SHP77 treated with DMSO at 0.1 percent for 48 hours (cell line): ENCODE measurements around the gene OR1E2.
"Not testable (repeated sequence)": the region's sequence is repeated elsewhere in the genome, so short reads cannot be mapped to it uniquely, and the experiment has no call there.

Source experiments
- DNase-seq: peaks from one replicate; lab custom pipeline; 2025; lab: John Stamatoyannopoulos, UW

Gene OR1E2, protein sequence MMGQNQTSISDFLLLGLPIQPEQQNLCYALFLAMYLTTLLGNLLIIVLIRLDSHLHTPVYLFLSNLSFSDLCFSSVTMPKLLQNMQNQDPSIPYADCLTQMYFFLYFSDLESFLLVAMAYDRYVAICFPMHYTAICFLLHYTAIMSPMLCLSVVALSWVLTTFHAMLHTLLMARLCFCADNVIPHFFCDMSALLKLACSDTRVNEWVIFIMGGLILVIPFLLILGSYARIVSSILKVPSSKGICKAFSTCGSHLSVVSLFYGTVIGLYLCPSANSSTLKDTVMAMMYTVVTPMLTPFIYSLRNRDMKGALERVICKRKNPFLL

DNA sequence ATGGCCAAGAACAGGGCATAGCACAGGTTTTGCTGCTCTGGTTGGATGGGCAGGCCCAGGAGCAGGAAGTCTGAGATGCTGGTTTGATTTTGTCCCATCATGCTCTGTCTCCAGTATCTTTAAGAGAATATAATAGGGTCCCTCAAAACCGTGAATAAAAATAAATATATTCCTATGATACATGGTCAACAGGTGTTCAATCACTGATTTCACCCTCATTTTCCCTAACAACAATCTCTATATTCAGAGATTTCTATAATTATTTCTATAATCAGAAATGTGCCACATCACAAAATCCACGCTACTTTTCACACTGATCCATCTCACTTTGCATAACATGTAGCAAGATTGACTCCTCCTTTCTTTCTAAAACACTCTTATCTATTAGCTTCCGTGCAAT lies at the start of gene OR1E2:
OR1E2 (minus strand) TSS at position 101 of the 400 bp plus-strand sequence; CDS start at position 101, 0 bp downstream.
- DNase-seq = no peak

DNA sequence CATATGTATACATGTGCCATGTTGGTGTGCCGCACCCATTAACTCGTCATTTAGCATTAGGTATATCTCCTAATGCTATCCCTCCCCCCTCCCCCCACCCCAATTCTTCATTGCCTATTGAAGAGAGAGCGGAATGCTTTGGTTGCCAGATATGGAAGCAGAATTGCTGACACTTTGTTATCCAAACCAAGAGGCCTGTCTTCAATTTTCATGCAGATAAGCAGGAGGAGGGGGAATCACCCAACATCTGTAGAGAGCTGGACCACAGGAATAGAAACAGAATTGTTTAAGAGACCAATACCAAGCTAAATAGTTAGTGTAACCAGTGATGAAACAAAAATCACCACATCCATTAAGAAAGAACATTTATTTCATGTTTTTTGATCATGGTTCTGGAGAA lies 49.2 kb upstream of the OR1E2 start:
- no peak for DNase-seq

DNA sequence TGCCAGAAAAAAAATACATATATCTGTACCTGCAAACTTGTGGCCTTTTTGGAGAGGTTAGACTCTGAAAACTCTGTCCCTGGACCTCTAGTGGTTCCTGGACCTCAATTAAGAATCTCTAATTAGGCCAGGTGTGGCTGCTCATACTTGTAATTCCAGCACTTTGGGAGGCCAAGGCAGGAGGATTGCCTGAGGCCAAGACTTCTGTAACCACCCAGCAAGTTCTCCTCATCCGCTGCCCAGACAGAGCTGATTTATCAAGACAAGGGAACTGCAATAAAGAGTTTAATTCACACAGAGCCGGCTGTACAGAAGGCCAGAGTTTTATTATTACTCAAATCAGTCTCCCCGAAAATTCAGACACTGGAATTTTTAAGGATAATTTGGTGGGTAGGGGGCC lies 46.3 kb upstream of the OR1E2 start:
- no peak for DNase-seq

DNA sequence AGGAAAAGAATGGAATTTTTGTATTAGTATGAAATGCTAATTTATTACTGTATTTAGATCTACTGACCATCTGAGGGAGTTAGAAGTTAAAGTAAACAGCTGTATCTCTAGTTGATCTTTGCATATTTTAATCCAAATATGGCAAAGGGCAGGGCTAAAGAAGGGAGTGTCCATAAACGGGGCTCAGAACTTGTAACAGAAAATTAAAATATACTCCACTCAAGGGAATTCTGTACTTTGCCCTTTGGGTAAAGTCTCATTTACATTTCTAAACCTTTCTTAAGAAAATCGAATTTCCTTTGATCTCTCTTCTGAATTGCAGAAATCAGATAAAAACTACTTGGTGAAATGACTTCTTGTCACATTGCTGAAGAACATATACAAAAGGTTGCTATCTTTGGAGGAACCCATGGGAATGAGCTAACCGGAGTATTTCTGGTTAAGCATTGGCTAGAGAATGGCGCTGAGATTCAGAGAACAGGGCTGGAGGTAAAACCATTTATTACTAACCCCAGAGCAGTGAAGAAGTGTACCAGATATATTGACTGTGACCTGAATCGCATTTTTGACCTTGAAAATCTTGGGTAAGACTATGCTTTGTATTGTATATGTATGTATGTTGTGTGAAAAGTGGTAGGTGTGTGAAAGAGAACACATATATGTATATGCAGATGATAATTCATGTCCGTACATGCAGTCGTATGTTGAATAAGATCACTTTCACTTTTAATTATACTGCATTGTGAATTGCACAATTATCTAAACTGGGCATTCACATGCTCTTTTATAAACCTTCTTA lies 42.4 kb upstream of the OR1E2 start, which contains the start of gene ASPA:
ASPA (plus strand) TSS at position 186 of the 799 bp plus-strand sequence; CDS start at position 349, 163 bp downstream.
- DNase-seq = no peak

DNA sequence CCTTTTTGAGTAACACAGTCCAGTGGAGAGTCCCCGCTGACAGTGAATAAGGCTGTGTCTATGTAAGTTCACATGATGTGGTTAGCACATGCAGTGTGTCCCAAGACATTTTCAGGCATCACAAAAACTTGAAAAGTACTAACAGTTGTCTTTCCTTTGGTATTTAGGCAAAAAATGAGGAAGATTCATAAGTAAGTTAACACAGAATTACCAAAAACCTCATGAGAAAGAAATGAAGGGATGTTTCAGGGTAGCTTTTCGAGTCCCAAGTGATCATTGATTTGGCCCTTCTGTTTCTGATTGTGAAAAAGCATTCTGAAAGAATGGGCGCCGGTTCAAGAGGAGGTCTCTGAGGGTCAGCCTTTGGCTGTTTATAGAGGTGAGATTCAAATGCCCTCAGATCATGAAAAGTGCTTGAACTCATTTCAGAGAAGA lies 41.6 kb upstream of the OR1E2 start:
- no peak for DNase-seq

DNA sequence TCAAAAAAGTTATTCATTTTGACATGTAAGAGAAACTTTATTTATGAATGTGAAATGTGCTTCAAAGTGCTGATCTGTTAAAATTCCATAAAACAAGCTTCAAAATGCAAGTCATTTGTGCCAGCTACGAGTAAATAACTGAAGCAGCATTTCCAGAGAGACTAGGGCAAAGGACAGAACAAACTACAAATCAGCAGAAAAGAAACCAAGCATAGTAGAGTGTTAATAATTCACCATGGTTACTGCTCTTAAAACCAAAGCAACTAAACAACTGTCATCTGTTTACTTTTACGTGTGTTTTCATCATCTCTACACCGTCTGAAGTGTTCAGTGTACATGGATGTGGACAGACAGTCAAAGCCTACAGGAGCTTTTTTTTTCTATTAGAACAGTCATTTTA lies 40.6 kb upstream of the OR1E2 start:
- no peak for DNase-seq

DNA sequence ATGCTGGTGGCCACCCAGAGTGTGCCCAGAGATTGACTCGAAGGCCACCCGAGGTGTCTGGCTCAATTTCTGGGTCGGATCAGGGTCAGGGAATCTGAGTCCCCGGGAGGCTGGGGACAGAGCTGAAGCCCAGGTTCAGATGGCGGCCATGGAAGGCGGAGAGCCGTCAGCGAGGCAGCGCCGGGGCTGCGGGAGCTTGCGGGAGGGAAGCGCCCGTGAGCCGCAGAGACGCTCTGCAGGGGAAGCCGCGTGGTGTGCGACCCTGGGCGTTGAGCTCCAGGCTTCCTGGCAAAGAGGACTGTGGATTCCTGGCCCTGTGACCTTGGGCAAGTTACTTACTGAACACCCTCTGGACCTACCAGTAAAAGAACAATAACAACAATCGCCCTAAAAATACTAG lies 38.5 kb upstream of the OR1E2 start:
- DNase-seq = no peak

DNA sequence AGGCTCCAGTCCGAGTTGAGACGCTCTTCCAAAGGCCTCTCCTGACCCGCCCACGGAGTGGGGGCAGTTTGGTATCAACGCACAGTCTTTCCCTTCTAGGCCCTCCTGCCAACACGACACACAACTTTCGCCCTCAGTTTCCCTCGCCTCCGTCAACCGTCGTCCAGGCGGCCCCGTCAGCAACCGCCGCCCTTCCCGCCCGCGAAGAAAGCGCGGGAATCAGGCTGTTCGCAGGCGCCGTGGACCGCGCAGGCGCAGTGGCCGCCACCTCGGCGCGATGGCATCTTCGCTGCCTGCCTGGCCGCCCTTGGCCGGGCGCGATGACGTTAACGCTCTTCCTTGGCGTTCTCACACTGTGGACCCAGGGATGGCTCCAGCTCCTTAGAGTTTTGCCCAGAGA lies 38.0 kb upstream of the OR1E2 start, which contains the start of gene SPATA22:
SPATA22 (minus strand) TSS at position 221 of the 400 bp plus-strand sequence. CDS start 2,494 bp downstream, outside the sequence.
- DNase-seq = no peak

DNA sequence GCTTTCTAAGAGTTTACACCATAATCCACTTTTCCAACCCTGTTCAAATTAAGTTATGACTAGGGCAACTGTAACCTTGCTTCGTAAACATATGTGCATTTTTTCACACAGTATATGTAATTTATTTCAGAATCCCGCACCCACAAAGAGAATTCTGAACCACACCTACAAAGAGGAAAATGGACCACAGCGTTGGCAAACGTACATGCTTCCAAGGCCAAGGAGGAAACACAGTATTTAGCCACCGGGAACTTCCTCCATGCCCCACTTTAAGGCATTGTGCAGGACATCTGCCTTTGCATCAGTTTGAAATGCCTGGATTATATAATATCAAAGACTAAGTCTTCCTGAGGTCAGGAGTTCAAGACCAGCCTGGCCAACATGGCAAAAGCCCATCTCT lies 35.9 kb upstream of the OR1E2 start:
- DNase-seq = no peak

DNA sequence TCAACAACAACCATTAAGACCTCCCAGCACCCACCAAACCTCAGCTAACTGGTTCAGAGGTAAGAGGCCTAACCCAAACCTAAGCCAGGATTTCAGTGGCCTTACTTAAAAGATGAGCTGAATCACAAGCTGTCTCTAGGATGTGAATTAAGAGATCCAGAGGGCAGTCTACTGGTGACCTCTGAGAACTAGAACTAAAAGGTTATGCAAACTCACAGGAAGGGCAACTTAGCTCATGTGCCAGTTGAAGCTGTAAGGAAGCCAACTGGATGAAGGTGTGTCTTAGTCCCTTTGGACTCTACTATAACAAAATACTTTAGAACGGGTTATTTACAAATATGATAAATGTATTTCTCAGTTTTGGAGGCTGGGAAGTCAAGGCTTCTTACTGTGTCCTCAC lies 32.7 kb upstream of the OR1E2 start:
- DNase-seq = not testable (repeated sequence)

DNA sequence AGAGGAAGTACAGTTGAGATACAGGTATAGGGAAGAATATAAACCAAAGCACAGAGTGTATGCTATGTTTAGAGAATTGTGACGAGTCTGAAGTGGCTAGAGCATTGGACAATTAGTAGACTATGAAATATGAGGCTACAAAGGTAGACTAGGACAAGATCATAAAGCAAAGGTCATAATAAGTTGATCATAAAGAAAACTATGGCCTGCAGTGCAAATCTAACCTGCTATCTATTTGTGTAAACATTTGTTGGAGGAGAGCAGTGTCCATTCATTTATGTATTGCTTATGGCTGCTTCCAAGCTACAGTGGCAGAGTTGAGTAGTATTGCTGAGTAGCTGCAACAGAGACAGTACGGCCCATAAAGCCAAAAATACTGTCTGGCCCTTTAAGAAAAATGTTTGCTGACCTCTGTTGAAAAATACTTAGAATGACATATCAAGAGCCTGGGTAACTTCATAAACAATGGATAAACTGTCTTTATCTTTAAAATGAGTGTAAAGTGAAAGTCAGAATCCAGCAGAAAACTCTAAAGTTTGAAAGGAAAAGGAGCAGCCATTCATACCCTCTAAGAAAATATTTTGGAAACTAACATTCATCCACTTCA lies 14.5 kb upstream of the OR1E2 start:
- DNase-seq = no peak

DNA sequence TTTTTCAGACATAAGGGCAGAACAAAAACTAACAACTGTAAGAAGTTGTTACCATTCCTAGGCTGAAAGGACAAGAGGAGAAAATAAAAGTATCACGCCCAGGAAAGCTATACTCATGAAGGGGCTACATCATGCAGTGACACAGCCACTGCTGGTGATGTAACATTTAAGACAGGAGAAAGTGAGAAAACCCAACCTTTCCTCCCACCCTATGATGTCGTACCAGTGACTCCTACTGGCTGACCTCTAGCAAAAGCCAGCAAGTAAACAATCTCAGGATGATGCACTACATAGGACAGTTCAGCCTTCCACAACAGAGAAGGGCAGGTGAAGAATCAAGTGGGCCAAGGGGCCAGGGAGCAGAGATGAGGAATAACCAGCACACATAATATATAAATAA lies 14.0 kb upstream of the OR1E2 start:
- DNase-seq = no peak

DNA sequence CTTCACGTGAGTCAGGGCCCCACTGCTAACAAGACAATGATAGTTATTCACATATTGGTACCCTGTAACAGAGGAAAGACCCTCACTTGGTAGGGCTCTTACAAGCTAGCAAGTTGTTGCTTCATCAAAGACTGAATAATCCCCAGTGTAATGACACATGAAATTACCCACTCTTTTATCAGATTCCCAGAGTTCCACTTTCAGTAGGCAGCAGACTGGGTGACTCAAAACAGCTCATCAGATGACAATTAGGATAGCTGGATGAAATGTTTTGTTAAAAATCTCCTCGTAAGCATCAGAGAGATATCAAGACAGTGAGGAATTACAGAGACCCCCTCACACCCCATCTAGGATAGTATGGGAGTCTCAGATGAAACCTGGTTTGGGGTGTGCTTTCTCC lies 6.8 kb upstream of the OR1E2 start:
- no peak for DNase-seq

DNA sequence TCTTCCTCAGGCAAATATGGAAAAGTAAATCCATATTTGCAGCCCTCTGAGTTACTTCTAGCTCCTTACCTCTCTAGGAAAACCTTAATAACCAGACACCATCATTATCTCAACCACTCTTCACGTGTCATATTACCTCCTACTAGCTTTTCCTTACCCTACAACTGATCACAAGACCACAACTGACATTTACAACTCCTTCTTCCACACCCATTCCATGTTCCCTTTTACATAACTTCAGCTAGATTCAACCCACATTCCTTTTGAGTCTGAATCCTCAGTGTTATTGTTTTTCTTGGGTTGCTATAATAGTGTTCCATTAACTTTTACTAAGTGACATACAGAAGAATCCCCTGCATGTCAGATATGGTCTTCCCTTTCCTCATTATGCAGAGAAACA lies 4.7 kb upstream of the OR1E2 start:
- DNase-seq = no peak

DNA sequence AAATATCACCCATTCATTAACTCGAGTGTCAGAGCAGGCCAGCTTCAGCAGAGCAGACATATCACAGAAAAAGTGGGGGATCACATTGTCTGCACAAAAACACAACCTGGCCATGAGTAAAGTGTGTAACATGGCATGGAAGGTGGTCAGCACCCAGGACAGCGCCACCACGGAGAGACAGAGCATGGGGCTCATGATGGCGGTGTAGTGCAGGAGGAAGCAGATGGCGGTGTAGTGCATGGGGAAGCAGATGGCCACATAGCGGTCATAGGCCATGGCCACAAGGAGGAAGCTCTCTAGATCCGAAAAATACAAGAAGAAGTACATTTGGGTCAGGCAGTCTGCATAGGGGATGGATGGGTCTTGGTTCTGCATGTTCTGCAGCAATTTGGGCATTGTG lies 426 bp downstream of the OR1E2 start:
- not testable (repeated sequence) for DNase-seq

DNA sequence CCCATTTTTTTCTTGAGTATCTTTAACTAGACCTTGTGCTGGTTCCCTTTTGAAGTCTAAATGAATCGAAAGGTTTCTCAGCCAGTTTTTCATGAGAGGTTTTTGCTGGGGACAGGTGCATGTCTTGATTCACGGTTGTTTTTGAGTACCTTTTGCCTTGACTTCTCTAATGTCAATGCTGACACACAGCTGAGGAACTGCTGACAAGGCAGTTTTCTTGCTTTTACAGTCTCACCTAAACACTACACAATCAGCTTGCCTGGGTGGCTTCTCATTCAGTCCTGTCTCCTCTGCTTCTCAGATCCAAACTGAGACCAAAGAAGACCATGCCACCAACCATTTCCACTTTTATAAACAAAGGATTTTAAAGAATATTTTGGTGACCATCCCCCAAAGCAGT lies 15.4 kb downstream of the OR1E2 start:
- no peak for DNase-seq

DNA sequence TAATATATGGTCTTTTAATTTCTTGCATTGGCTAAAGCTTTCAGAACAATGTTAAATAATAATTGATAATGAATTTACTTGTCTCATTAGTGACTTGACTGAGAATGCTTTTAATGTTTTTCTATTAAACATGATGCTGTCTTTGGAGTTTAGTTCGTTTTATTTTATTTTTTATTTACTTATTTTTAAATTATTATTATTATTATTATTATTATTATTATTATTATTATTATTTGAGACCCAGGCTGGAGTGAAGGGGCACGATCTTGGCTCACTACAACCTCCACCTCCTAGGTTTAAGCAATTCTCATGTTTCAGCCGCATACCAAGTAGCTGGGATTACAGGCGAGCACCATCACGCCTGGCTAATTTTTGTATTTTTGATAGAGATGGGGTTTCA lies 18.0 kb downstream of the OR1E2 start:
- DNase-seq = no peak

DNA sequence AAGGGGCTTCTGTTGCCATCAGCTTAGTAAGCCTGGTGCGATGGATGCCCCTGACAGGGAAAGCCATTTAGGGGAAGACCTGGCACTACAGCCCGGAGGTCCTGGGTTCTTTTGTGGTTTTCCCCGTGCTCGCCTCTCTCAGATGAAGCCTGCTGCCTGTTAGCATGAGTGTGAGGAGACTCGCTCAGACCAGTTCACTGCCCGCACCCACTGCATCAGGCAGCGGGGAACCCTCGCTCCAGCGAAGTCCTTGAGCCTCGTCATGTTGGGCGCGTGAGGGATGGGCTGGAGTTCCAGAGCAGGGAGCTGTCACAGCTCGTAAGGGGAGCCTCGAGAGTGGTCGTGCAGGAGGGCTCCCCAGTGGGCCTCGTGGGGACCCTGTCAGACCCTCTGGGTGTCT lies 21.4 kb downstream of the OR1E2 start:
- DNase-seq = not testable (repeated sequence)

DNA sequence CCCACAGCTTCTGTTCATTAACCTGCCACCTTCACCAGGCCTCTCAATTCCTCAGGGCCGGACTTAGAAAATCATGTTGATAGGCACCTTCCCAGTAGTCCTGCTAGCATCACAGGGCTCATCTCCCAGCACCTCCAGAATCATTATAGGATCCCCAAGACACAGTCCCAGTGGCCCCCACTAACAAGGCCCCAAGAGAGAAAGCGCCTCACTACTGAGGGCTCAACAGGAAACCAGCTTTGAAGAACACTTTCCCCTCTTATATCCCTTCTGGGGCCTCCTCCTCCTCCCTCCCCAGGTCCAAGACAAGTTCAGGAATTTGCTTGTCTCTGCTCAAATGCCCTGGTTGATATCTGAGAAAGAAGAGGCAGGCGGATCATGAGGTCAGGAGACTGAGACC lies 22.6 kb downstream of the OR1E2 start, which contains the start of gene OR3A3:
OR3A3 (plus strand) TSS at position 301 of the 400 bp plus-strand sequence.
- no peak for DNase-seq

DNA sequence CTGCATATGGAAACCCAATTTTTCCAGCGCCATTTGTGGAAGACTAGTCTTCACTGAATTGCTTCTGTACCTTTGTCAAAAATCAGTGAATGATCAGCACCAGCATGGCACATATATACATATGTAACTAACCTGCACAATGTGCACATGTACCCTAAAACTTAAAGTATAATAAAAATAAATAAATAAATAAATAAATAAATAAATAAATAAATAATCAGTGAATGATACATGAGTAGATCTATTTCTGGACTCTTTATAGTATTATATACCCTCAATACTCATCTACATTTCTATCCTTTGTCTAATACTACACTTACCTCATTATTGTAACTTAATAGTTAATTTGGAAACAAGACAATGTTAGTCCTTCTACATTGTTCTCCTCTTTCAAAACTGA lies 29.8 kb downstream of the OR1E2 start:
- DNase-seq = not testable (repeated sequence)

DNA sequence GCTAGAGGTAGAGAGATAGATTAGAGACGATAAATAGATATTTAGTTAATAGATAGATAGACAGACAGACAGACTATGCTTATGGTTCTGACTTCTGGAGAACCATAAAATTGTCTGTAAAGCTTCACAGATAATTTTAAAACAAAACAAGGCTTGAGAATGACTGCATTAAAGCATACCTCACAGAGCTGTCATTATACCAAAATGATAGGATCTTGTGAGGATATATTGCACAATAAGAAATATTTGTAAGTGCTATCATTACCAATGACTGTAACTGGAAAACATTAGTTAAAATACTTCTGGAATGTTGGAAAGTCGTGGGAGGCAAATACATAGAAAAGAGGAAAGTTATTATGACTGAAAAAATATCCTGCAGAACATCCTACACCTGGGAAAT lies 31.9 kb downstream of the OR1E2 start:
- DNase-seq = no peak

DNA sequence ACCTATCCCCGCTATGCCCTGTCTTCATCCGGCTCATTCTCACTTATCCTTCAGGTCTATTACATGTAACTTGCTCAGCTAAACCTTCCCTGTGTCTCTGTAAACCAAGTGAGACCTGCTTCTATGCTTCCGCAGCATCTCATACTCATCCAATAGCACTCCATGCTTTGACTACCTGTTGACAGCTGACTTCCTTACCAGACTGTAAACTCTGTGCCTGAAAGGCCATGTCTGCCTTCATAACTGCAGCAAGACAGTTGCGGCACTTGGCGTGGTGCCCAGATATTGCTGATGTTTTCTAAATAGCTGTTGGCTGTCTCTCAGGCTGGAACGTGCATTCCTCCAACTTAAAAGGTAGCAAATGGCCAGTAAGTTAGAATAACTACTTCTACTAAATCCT lies 33.6 kb downstream of the OR1E2 start:
- no peak for DNase-seq

DNA sequence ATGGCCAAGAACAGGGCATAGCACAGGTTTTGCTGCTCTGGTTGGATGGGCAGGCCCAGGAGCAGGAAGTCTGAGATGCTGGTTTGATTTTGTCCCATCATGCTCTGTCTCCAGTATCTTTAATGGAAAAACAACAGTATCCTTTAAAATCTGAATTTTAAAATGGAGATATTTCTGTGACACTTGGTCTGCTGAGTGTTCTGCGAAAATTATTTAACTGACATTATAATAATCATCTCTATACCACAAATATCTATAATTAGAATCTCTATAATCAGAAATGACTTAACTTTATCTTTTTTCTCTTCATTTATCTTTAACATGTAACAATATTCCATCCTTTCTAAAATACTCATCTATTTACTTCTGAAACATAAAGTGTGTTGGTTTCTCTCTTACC lies 35.3 kb downstream of the OR1E2 start, which contains the start of gene OR1E1:
OR1E1 (minus strand) TSS at position 101 of the 400 bp plus-strand sequence; CDS start at position 101, 0 bp downstream.
- no peak for DNase-seq
